Right lobe of liver (tissue), 4 donors: ENCODE data around the gene ATP4A.

Experiments
- POLR2A ChIP-seq: fragments of 450-650 bp; IDR thresholded peaks from one replicate; pipeline ENCODE4 v1.6.1; 2017; ENCODE audit warnings: antibody characterized with exemption, mild to moderate bottlenecking
- TF ChIP-seq, protein P1 (sequence below), 4 donors: fragments of 200-600 bp in 3 of 4; fragments of 450-650 bp in 1 of 4; IDR thresholded peaks; one replicate each; pipeline versions ENCODE4 v1.5.1 to v1.8.0; 2016 to 2022; ENCODE audit warnings: antibody characterized with exemption in 4 of 4, mild to moderate bottlenecking in 2 of 4
- donor health status: DM: no; HTN: no; CAD: no.
- donor health status: DM: no; HTN: no; CAD: no.
- donor health status: DM: no; HTN: yes; CAD: no.

DNA sequence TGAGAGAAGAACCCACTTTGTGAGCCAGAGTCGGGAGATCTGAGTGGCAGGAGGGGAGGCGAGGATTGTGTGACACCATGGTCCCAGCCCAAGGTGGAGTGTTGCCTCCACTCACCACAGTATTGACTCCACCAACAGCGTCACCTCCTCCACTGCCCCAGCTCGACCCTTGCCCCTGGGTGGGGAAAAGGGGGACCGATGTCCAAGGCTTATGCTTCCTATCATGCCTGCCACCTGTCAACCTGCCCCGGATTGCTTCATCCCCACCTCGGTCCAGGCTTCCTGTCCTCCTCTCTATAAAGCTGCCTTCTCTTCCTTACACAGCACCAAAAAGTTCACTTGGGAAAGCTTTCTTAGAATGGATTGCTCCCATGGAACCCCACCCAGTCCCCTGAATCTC lies 57.4 kb downstream of the ATP4A start:
- TF ChIP-seq, protein P1, sequence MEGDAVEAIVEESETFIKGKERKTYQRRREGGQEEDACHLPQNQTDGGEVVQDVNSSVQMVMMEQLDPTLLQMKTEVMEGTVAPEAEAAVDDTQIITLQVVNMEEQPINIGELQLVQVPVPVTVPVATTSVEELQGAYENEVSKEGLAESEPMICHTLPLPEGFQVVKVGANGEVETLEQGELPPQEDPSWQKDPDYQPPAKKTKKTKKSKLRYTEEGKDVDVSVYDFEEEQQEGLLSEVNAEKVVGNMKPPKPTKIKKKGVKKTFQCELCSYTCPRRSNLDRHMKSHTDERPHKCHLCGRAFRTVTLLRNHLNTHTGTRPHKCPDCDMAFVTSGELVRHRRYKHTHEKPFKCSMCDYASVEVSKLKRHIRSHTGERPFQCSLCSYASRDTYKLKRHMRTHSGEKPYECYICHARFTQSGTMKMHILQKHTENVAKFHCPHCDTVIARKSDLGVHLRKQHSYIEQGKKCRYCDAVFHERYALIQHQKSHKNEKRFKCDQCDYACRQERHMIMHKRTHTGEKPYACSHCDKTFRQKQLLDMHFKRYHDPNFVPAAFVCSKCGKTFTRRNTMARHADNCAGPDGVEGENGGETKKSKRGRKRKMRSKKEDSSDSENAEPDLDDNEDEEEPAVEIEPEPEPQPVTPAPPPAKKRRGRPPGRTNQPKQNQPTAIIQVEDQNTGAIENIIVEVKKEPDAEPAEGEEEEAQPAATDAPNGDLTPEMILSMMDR (IDR thresholded peaks at IDR 0.05): no peak
- TF ChIP-seq POLR2A: no peak
